Measurements from ENCODE around the gene NEB. TPM values are rescaled to one million over a fixed set of nuclear protein-coding genes. Genes with fewer than 3 reads are reported as not detected.

Gene NEB
- total RNA-seq, 1 donor from 2014 or later = under 0.01 TPM

DNA sequence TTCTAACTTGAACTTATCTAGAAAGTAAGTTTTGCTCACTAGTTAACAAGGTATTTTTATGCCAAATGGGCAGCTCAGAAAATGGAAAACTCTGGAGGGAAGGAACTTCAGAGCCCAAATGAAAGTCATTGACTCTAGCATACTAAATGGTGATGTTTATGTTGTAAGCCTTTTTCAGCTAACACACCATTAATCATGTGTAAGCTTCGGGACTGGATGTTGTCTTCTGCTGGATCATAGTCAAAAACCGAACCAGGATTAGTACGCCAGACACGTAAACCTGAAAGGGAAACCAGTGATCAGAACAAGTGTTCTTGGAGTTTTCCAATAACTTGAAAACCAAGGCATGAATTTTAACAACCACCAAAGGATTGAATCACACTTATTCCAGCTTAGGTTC, 242.8 kb downstream of the NEB start:
- no peak overlapping the region for H3K4me3 ChIP-seq (ENCODE audit: low read depth, low read length)
- TF ChIP-seq, protein P1, sequence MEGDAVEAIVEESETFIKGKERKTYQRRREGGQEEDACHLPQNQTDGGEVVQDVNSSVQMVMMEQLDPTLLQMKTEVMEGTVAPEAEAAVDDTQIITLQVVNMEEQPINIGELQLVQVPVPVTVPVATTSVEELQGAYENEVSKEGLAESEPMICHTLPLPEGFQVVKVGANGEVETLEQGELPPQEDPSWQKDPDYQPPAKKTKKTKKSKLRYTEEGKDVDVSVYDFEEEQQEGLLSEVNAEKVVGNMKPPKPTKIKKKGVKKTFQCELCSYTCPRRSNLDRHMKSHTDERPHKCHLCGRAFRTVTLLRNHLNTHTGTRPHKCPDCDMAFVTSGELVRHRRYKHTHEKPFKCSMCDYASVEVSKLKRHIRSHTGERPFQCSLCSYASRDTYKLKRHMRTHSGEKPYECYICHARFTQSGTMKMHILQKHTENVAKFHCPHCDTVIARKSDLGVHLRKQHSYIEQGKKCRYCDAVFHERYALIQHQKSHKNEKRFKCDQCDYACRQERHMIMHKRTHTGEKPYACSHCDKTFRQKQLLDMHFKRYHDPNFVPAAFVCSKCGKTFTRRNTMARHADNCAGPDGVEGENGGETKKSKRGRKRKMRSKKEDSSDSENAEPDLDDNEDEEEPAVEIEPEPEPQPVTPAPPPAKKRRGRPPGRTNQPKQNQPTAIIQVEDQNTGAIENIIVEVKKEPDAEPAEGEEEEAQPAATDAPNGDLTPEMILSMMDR (conservative IDR thresholded peaks at IDR 0.05; ENCODE audit: low read depth, low read length) = no peak
- no peak for DNase-seq (ENCODE audit: low read depth)

DNA sequence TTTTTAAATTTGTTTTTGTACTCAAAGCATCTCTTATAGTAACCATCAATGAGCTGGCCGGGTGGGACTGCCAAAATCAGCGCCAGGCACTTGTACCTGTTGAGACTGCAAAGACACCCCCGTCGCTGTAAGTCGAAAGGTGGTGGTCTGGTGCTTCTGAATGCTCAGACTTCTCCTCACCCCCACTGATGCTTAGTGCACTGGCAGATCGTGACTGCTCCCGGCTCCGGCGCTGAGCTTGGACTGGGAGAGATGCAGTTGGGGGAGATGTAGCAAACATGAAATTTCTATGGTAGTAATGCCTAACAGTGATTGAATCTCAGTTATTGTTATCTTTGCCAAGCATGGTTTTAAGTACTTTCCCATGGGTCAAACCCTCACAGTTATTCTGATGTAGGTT, 244.0 kb downstream of the NEB start:
- H3K4me3 ChIP-seq (ENCODE audit: low read depth, low read length) = no peak overlapping the region
- DNase-seq (ENCODE audit: low read depth) = no peak
- TF ChIP-seq, protein P1 (conservative IDR thresholded peaks at IDR 0.05; ENCODE audit: low read depth, low read length) = no peak

DNA sequence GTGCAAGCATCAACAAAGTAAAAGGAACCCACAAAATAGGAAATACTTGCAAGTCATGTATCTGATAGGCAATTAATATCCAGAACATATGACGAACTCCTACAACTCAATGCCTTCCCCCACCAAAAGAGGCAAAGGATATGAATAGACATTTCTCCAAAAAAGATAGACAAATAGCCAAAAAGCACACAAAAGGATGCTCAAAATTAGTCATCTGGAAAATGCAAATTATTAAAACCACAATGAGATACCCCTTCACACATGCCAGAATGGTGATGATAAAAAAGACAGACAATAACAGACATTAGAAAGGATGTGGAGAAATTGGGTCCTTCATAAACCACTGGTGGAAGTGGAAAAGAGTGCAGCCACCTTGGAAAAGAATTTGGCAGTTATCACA, 248.2 kb downstream of the NEB start:
- no peak overlapping the region for H3K4me3 ChIP-seq (ENCODE audit: low read depth, low read length)
- DNase-seq (ENCODE audit: low read depth) = no peak
- TF ChIP-seq, protein P1 (conservative IDR thresholded peaks at IDR 0.05; ENCODE audit: low read depth, low read length) = no peak

DNA sequence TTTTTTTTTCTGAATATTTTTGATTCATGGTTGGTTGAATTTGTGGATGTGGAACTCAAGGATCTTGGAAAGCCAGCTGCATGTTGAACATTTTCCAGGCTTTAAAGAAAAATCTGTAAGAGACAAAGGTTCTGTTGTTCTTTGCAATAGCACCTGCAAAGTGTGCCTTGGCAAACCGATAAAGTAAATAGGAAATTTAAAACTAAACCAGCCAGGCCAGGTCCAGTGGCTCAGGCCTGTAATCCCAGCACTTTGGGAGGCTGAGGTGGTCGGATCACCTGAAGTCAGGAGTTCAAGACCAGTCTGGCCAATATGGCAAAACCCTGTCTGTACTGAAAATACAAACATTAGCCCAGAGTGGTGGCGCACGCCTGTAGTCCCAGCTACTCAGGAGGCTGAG, 250.2 kb downstream of the NEB start:
- TF ChIP-seq, protein P1 (conservative IDR thresholded peaks at IDR 0.05; ENCODE audit: low read depth, low read length) = no peak
- no peak for DNase-seq (ENCODE audit: low read depth)
- H3K4me3 ChIP-seq (ENCODE audit: low read depth, low read length) = no peak overlapping the region

DNA sequence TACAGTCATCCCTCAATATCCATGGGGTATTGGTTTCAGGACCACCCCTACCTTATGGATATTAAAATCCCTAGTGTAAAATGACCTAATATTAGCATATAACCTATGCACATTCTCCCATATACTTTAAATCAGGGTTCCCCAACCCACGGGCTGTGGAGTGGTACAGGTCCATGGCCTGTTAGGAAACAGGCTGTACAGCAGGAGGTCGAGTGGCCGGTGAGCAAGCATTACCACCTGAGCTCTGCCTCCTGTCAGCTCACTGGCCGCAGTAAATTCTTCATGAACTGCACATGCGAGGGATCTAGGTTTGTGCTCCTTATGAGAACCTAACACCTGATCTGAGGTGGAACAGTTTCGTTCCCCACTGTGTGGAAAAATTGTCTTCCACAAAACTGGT, 250.7 kb downstream of the NEB start:
- TF ChIP-seq, protein P1 (conservative IDR thresholded peaks at IDR 0.05; ENCODE audit: low read depth, low read length) = no peak
- no peak overlapping the region for H3K4me3 ChIP-seq (ENCODE audit: low read depth, low read length)
- DNase-seq (ENCODE audit: low read depth) = no peak

DNA sequence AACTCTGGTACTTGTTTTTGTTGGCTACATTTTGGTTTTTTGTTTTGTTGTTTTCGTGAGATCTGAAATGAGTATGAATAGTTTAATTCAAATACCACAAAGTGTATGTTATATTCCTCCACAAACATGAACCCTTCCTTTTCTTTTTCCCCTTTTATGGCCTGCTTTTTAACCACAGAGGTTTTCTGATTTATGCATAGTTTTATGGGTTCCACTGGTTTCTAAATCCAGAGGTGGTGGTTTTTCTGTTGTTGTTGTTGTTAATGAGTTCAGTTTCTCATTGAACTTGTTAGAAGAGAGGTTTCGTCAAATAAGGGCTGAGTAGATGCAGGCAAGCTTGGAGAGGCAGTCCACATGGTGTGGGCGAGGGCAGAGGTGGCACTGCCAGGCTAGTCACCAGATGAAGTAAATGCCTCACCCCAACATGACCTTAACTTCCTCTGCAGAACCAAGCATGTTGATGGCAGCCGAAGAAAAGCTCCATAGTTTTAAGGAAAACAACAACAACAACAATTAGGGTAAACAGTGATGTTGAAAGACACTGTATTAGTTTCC, 252.0 kb downstream of the NEB start:
- no peak overlapping the region for H3K4me3 ChIP-seq (ENCODE audit: low read depth, low read length)
- TF ChIP-seq, protein P1 (conservative IDR thresholded peaks at IDR 0.05; ENCODE audit: low read depth, low read length) = no peak
- no peak for DNase-seq (ENCODE audit: low read depth)

DNA sequence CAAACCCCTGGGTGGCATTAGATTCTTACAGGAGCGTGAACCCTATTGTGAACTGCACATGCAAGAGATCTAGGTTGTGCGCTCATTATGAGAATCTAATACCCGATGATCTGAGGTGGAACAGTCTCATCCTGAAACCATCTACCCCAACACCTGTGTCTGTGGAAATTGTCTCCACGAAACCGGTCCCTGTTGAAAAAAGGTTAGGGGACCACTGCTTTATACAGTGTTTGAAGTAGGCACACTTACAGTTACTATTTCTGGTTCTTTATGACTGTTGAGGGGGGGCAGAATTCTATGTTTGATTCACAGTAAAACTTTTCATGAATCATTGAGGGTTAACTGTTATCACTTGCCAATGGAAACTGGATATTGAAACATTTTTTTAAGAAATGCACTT, 252.5 kb downstream of the NEB start:
- TF ChIP-seq, protein P1 (conservative IDR thresholded peaks at IDR 0.05; ENCODE audit: low read depth, low read length) = no peak
- H3K4me3 ChIP-seq (ENCODE audit: low read depth, low read length) = no peak overlapping the region

More for the DNA sequence above, 252.5 kb downstream of the NEB start:
- no peak for DNase-seq (ENCODE audit: low read depth)
